DMS114 treated with DMSO at 0.1 percent for 48 hours (cell line): Measurements from ENCODE around the gene KIF26A.

ENCODE experiments used
- DNase-seq: peaks from one replicate; lab custom pipeline; 2025; ENCODE audit not compliant: unreplicated experiment; lab: John Stamatoyannopoulos, UW

KIF26A gene

DNA sequence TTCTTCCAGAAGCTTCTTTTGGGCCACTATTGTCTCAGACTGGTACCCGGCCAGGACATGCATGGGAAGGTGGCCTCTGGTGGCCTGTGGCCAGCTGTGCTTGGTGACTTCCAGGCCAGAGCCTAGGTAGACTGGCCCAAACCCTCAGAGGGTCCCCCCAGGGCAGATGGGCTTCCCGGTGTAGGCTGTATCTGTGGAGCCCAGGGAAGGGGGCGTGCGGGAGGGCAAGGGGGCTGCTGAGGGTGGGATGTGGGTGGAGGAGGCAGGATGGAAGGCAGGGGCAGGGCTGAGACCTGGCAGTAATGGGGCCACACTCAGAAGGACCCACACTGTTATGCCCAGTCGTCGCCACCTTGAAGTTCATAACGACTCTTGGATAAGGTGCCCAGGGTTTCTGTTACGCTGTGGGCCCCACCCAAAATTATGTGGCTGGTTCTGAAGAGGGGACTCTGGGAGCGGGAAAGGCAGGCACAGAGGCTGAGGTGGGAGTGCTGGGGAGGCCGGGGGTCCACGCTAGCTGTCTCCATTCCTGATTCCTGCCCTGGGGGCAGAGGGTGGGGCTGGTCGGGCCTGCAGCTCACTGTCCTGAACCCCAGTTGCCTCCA is 52.1 kb downstream of the KIF26A start:
- no peak for DNase-seq

DNA sequence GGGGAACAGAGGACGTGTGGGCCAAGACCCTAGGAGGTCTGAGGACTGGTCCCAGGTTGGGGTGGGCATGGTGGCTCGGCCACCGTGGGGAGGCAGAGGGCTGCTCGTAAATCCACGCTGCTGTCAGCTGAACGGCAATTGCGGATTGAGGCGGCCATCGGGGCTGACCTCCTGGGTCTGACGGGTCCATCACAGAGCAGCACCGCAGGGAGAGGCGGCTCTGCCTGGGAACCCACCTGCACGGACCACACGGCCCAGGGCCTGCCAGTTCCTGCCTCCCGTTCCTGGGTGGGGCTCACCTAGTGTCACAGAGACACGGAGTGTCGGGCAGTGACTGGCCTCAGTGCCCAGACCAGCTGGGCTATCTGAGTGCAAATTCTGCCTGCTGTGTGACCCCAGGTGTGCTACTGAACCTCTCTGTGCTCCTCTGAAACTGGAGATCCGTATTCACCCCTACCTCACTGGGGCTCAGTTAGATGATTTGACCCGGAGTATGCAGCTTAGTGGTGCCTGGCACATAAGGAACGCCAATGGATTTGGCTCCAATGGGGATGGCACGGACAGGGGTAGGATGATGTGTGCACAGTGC is 53.1 kb downstream of the KIF26A start:
- no peak for DNase-seq

DNA sequence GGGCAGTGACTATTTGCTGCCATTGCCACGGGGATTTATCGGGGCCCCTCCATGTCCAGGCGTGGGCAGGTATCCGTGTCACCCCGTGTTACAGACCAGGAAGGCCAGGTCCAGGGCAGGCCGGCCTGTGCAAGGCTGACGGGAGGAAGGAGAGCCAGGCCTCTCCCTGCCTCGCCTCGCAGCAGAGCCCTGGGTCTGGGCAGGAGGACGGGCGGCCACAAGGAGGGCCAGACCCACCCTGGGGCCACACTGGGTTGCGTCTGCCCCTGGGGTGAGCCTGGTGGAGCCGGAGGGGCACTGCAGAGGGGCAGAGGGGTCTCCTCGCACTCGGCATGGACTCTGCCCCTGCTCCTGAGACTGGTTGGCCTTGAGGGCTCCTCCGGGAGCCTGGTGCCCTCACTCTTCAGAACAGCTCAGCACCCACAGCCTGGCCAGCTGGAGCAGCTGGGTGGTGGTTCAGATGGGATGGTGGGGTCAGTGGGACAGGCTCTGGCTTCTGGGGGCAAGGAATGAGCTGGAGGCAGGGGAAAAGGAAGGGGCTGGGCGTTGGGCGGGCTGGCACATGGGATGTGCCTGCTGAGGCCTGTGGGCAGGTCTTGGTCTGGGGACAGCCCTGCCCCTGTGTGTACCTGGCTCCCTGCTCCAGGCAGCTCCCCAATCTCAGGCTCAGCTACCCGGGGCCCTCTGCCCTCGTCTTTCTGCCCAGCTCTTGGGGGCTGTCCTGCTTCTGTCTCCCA is 53.9 kb downstream of the KIF26A start:
- no peak for DNase-seq

DNA sequence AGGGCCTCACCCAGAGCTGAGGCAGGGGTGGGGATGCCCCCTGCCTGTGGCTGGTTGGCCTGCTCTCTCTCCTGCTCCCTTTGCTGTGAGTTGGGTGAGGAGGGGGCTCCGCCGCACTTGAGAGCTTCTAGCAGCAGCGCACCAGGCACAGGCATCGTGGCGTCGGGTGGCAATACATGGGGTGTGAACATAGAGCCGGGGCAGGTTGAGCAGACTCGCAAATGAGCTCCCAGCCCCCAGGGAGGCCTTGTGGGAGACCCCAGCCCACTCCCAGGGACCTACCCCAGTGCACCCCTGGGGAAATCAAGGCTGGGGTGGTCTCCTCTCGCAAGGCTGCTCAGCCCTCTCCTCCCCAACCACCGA is 54.5 kb downstream of the KIF26A start:
- no peak for DNase-seq

DNA sequence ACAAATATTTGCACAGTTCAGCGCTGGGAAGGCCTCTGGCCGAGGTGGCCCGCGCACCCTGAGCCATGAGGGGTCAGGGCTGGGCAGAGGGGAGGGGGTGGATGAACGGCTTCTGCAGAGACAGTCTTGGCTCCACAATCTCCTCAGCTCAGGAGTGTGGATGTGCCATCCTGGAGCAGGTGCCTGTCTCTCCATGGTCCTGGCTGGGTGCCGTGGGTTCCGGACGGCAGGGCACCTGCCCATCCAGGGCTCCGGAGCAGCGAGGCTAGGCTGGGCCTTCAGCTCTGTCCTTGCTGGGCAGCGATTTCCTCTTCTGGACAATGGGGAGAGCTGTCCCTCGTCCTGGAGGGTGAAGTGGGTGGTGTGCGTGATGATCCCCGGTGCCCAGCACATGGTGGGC is 55.6 kb downstream of the KIF26A start:
- DNase-seq = no peak

DNA sequence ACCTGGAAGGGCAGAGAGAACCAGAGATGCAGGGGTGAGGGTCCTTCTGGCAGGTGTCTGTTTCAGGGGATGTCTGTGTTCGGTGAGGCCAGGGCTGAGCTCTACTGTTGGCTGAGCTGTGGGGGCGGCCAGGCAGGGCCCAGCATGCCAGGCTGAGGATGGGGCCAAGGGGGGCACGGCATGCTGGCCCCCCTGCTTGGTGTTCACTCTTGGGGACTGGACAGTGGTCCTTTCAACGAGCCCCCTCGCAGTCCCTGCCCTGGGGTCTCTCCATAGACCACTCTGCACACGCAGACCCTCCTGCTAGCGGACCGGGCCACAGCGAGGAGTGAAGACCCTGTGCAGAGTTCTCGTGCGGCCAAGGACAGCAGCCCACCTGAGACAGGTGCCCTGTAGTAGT is 56.3 kb downstream of the KIF26A start:
- no peak for DNase-seq

DNA sequence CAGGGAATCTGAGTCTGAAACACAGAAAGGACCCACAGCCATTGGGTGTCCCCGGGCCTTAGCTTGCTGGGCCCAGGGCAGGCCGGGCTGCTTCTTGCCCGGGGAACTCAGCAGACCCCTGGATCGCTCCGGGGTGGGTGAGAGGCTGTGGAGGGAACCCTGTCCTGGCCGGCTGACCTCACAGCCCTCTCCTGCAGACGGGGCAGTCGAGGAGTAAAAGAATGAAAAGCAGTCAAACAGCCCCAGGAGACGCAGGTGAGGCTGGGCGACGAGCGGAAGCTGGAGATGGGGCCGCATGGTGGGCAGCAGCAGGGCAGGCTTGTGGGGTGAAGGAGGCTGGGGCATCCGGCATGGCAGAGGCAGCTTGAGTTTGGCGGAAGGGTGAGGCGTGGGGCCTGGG is 57.0 kb downstream of the KIF26A start:
- DNase-seq = no peak

DNA sequence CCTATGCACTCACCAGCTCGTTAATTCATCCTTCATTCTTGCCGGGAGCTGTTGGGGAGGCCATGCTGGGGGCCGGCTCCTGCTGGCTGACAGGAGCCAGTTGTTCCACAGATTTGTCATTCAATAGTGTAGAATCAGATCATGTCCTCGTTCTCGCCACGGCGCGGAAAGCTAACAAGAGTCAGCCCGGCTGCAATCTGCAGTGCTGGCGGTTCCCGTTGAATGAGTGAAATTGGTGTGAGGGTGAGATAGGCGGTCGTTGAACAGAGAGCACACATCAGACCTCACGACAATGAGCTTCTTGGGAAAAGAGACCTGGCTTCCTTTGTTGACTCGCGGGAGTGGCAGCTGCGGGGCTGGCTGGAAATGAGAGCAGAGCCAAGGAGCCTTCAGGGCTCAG is 57.5 kb downstream of the KIF26A start:
- DNase-seq = no peak

DNA sequence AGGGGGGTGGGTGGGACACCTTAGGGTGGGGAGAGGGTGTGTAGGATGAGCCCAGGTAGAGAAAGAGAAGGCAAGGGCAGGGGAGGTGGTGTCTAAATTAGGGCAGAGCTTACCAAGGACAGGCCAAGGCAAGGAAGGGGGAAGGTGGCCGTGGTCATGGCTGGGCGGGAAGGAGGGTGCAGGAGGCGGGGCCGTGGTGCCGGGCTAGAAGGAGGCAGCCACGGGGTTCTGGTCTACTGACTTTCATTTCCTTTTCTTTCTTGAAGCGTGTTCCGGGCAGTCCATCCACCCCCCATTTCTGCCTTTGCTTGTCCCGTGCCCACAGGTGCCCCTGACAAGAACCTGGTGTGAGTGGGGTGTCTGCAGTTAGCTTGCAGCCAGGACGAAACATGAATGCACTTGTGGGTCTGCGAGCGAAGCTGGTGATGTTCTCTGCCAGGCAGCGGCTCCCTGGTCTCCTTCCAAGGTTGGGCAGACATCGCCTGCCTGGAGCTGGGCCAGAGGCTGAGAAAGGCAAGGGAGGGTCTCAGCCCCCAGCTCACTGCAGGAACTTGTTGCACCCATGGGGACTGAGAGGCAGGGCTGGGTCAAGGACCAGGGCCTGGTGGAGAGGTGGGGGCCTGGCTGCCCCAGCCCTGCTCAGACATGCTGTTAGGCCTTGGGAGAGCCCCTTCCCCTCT is 58.2 kb downstream of the KIF26A start:
- no peak for DNase-seq

DNA sequence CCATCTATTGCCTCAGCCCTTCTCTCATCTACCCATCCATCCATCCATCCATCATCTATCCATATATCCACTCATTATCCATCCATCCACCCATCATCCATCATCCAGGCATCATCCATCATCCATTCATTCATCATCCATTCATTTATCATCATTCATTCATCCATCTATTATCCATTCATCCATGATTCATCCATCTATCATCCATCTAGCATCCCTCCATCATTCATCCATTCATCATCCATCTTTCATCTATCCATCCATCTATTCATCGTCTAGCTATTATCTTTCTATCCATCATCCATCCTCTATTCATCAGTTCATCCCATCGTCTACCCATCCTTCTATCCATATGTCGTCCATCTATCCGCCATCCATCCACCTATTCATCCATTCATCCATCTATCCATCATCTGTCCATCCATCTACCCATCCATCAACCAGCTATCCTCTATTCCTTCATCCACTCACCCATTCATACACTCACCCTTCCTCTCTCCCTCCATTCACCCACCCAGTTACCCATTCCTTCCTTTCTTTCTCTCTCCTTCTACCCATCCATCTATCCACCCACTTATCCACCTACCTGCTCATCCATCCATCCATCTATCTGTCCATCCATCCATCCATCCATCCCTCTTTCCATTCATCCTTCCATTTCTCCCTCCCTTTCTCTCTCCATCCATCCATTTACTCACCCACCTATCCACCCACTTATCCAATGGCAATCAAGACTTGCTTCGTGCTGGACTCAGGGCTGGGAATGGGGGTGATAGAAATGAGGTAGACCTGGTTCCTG is 59.3 kb downstream of the KIF26A start:
- DNase-seq = no peak

DNA sequence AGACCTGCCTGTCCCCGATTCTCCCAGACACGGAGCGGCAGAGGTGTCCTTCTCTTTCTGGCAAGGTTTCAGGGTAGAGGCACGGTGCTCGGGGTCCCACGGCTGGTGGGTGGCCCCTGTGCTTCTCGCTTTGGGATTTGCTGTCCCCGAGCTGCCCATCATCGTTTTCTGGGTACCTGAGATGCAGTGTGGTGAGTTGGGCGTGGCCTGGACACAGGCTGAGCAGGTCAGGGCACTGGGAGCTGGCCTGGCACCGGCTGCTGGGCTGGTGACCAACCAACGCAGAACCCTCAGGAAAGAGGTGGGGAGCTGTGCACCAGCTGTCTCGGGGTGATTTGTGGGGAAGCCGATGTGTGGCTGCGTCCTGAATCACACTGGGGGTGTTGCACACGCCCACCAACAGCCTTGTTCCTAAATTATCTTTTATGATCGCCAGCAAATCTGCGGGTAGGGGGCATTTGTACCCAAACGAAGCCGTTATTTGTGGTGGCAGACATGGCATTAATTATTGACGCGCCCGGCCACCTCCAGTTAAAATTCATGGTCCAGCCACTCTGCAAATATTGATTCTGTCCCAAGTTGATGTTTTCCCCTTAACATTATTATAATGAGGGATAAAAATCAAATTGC is 61.0 kb downstream of the KIF26A start:
- no peak for DNase-seq

DNA sequence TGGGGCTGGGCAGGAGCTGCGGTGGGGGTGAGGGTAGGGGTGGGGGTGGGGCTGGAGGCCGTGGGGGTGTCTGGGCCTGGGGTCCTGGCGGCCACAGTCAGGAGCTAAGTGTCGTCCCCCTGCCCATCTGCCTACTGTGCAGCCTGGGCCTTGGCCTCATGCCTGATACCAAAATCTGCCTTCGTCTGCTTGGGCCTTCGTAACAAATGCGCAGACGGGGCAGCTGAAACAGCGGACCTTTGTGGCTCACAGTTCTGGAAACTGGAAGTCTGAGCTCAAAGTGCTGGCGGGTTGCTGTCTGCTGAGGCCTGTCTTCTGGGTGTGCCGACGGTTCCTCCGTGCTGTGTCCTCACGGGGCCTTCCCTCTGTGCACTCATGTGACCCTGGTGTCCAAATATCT is 61.7 kb downstream of the KIF26A start:
- no peak for DNase-seq

DNA sequence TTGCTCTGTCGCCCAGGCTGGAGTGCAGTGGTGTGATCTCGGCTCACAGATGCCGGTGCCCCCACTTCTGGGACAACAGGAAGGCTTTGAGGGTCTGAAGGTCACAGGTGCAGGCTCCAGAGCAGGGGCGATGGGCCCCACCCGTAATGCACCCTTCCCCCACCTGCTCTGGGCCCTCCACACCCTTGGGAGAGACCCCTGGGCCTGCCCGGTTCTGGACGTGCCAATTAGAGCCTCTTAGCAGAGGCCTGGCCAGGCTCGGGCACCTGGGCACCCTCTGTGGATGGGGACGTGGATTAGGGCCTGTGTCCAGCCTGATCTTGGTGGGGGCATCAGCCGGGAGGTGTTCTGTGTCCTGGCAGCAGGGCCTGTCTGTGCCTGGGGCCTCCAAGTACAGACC is 62.2 kb downstream of the KIF26A start:
- DNase-seq = no peak

DNA sequence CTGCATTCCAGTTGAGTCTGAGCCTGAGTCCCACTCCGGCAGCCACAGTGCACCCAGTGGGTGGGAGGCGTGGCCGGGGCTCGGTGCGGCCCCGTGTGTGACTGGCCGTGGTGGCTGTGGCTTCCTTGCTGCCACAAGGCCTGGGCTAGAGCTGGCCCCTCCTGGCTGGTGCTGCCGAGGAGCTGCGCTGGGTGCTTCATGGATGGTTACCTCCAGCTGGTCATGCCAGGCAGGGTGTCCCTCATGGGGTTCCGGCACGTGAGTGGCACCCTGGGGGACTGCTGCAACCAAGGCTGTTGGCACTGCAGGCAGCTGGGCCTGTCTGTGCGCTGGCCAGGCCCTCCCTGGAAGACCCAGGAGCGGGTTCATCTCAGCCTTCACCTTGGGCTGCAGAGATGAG is 62.7 kb downstream of the KIF26A start:
- DNase-seq = no peak

DNA sequence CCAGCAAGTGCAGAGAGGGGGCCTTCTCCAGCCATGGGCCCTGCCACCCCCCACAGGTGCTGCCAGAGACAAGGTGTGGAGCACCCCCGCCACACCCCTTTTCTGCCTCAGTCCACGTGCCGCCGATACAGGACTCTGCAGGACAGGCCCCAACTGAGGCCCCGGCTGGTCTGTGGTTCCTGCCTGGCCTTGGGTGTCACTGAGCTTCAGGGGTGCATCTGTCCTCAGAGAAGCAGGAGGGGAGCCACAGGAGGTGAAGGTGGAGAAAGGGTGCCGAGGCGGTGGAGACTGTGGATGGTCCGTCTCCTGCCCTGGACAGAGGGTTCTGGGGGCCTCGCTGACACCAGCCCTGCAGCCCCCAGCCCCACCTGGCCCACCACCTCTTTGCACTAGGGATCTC is 63.1 kb downstream of the KIF26A start:
- DNase-seq = no peak

DNA sequence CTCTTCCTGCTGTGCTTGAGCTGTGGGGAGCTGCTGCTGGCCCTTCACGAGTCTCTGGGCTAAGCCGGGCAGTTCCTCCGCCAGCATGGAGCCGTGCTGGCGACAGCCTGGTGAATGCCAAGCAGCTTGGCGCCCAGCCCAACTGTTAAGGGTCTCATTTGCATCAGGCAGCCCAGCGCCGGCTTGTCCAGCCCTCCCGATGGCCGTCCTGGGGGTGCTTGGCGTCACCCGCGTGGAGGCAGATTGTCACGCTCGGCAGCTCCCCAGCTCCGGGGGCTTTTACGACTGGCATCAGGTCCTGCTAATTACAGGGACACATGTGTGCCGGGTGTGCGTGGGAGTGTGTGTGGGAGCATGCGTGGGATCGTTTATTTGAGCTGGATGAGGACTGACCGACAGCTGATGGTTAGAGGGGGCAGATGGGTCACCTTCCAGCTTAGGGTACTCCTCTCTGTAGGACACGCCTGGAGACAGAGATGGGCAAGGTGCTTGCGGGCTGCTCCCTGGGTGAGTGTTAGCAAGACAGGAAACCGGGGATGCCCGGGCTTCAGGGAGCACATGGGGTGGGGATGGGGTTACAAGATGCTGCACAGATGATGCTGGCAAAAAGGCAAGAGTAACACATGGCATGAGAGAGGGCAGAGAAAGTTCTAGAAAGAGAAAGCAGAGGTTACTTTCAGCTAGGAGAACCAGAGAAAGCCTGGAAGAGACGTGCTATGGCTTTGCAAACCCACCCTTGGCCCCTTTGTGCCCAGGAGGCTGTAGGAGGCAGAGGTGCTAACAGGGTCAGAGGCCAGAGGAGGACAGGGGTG is 64.1 kb downstream of the KIF26A start:
- no peak for DNase-seq

DNA sequence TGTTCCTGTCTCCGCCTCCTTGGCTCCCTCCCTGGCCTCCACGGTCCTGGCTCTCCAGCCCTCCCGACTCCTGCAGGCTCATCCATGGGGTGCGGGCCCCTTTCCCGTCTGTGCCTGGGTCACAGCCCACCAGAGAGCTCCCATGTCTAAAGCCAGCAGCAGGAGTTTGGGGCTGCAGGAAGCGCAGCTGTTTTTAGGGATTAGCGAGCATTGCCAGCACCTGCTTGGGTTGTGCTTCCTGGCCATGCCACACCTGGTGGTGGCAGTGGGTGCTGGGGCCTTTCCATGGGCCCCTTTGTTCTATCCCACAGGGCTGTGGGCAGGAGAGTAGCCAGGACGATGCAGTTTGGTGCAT is 64.7 kb downstream of the KIF26A start:
- no peak for DNase-seq

DNA sequence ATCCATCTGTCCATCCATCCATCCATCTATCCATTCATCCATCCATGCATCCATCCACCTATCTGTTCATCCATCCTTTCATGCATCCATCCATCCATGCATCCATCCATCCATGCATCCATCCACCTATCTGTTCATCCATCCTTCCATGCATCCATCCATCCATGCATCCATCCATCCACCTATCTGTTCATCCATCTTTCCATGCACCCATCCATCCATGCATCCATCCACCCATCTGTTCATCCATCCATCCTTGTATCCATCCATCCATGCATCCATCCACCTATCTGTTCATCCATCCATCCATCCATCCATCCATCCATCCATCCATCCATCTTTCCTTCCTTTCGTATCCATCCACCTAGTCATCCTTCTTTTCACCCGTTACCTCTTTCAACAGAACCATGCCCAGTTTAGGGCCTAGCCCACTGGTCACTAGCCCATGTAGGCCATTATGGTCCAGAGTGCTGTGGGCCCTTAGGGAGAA is 66.3 kb downstream of the KIF26A start:
- no peak for DNase-seq

DNA sequence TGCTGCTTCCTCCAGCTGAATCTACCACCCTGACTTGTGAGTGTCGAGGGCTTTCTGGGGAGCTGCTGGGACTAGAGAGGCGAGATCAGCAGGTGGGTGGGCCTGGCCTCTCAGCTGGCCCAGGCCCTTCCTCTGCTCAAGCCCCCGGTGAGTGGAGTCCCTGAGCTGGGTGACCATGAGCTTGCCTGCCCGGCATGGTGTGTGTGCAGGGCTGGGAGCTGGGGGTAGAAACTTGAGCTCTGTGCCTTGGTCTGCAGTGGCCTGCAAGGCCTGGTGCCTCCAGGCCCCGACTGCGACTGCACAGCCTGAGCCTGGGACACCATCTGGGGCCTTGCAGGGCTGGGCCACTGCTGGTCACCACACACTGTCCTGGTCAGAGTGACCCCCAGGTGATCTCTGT is 67.4 kb downstream of the KIF26A start:
- no peak for DNase-seq

DNA sequence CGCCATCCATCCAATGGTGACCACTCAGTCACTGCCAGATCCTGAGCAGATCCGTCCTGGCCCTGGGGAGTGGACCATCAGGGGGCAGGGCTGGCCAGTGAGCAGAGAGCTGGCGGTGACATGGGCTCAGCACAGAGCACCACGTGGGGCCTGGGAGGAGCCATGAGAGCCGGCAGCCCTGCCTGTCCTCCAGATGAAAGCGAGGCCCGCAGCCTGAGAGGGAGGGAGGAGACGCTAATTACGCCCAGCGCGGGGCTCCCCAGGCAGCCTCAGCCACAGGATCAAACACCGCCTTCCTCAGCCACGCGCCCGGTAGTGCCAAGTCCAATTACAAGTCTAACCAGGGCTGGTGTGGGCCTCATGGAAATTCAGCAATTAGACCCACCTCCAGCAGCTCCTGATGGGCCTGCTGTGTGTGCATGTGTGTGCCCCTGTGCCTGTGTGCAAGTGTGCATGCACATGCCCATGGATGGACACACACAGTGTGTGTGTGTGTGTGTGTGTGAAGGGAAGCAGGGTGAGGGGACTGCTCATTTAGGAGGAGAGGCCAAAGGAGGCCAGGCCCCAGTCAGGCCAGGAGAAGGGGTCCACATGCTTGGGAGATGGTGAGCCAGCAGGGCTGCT is 68.0 kb downstream of the KIF26A start:
- no peak for DNase-seq
